NCI-H1694 (cell line): ENCODE results near the gene SMS.
"Not testable (repeated sequence)": the region's sequence is repeated elsewhere in the genome, so short reads cannot be mapped to it uniquely, and the experiment has no call there.

ENCODE experiments used
- DNase-seq: peaks from one replicate; lab custom pipeline; 2025; lab: John Stamatoyannopoulos, UW

Gene SMS

DNA sequence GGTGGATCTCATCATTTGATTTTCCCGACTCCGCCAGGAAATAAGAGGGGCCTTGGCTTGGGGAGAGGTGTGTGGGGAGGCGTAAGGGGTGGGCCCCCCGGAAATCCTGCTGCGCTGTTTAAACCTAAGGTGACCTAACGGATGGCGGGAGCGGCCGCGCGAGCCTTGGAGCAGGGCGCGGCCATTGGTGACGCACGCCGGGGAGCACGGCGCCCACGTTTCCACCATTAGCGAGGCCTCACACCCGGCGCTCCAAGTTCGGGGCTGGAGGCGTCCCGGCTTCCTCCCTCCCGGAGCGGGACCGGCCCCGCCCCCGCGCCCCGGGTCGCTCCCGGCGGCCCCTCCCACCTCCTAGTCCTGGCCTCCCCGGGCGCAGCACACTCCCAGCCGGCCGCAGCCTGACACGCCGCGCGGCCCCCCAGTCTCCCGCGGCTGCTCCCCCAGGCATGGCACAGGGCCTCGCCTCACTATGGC is at the start of gene SMS:
Gene SMS, plus strand, starts transcription at position 354 of the 474 bp plus-strand sequence. Its CDS starts 116 bp downstream, at position 470.
- no peak for DNase-seq

DNA sequence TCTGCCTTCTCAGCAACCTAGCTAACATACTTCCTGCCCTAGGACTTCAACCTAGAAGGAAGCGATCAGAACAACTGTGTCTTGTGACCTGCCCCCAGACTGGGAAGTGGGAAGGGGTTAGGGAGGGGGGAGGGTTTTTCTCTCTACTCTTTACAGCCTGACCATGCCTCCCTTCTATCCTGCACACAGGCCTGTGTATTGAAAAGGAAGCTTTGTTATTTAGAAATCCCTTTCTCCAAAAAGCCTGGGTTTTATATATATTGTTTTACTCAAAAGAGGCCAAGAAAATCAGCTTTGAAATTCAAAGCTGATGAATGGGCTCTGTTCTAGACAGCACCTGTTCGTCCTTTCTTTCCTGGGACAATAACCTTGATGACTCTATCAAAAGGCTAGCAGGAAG is 35.2 kb upstream of the SMS start:
- DNase-seq, result no peak

DNA sequence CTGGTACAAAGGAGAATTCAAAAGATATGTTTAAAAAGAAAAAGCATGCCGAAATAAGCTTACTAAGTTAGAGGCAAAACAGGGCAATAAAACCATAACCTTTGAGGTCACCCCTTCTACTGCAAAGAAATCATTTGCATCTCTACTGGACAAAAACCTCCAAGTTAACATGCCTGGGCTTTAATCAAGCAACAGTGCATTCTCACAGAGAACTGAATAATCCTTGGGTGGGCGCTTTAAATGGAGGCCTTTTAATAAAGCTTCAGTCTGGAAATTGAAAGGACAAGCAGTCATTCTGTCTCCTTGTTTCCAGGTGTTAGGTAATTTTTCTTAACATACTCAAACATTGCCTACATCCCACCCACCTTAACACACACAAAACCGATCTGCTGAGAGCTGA is 34.6 kb upstream of the SMS start:
- no peak for DNase-seq

DNA sequence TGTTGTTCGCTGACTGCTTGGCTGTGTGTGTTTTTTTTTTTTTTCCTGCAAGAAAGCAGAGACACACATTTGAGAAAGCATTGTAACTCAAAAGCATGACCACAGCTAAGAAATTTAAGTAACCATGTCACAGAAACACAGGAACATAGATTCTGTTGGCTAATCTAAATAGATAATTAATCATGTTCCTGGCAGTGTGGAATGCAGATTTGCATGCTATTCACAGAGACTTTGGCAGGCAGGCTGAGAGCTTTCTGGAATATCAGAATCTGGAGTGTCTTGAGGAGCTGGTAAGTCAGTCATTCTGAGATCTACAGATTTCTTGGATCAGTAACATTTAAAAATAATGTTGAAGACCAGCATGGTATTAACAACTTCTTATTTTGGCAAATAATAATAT is 33.2 kb upstream of the SMS start:
- no peak for DNase-seq

DNA sequence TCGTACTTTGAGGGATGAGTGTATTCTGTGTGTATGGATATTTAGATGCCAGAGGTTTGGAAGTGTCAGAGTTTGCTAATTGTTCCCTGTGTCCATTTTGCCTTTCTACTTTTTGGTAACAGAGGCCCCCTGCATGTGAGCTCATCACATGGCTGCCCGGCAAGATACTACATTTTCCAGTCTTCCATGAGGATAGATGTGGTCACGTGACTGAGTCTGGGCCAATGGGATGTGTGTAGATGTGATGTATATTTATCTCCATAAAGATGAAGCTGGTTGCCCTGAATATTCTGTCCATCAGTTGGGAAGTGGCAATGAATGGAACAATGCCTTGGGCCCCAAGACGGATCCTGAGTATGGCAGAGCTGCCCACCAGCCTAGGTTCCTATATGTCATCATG is 29.0 kb upstream of the SMS start:
- DNase-seq, result no peak

DNA sequence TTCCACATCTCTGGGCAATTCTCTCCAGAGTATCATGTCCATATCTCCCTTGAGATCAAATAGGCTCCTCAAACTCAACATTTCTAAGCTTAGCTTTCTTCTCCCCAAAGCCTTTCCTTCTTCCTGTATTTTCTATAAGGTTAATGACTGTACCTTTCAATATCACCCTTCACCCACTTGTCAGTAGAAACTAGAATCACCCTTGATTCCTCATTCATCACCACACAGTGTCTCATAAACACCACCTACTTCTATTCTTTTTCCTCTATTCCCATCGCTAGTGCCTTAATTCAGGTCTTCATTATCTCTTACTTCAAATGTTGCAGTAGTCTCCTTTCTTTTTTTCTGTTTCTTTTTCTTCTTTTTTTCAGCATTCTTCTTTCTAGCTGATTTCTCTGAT is 28.3 kb upstream of the SMS start:
- no peak for DNase-seq

DNA sequence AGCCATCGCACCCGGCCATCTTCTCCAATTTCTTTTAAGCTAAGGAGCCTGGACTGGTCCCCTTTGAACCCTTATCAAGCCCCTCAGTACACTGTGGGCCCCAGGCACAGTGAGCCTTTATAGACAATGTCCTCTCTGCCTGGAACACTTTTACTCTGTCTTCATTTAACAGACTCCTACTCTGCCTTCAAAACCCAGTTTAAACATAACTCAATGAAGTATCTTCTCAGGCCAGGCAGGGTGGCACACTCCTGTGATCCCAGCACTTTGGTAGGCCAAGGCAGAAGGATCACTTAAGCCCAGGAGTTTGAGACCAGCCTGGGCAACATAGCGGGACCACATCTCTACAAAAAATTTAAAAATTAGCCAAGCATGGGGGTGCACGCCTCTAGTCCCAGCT is 27.5 kb upstream of the SMS start:
- DNase-seq, result no peak

DNA sequence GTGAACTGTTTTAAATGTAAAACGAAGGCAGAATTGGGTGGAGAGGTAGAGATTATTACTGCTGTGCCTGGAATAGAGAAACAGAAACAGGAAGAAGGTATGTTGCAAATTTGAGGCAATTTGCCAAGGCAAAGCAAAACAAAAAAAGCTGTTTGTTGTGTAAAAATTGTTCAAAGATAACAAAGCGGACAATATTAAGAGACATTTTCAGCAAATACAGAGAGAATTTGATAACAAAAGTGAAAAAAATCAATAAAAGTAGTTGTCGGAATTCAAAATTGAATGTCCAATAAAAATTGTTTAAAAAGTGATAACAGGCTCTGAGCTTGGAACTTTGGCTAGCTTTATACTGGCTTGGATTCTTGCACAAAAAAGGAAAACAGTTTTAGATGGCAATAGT is 14.4 kb upstream of the SMS start:
- DNase-seq, result no peak

DNA sequence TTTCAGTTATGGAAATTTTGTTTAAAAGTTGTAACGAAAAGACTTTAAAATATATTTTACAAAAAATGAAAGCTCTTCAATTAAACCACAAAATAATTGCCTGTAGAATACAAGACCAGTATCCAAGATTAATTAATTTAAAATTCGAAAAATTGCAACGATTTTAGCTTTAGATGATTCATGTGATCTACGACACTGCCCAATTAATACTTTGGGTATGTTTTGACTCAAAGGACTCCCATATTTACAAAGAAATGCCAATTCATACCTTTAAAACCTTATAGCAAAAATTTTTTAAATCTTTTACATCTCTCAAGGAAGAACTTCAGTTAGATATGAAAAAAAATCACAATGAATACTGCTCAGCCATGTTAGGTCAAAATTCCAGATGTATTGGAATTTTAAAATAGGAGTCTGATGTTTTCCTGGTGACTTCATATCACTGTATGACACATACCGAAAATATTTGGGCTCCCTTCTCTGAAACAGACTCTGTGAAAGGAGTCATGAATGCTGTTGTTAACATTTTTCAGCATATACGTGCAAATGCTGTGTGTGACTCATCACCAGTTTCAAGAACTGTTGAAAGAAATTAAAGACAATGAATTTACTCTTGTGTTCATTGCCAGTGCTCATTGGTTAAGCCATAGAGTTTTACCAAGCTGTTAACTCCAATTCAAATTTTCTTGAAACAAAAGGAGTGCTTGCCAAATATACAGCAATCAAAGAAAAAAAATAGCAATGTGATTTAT is 13.8 kb upstream of the SMS start:
- DNase-seq, result no peak

DNA sequence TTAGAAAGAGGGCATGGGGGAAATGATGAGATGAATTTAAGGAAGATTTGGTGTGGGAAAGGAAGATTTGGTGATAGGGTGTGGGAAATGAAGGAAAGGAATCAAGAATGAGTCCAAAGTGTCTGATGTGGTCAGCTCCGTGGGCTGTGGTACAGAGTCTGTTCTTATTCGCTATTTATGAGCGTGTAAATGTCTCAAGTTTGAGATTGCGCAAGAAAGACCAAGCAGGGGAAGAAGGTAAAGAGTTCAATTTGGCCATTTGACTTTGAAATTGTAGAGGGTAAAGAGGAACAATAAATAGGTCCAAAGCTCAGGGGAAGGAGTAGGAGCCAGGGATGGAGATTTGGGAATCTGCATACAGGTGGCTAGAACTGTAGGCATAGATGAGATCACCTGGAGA is 11.3 kb upstream of the SMS start:
- no peak for DNase-seq

DNA sequence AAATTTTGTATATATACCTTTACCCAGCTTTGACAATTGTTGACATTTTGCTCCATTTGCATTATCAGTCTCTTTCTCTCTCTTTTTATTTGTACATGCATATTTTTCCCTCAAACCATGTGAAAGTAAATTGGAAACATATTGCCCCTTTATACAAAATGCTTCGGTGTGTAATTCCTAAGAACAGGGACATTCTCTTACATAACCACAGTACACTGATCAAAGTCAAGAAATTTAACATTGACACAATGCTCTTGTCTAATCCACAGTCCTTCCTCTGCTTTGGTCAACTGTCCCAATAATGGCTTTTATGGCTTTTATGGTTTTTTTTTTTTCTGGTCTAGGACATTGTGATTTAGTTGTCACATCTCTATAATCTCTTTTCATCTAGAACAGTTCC is 9.5 kb upstream of the SMS start:
- DNase-seq, result no peak

DNA sequence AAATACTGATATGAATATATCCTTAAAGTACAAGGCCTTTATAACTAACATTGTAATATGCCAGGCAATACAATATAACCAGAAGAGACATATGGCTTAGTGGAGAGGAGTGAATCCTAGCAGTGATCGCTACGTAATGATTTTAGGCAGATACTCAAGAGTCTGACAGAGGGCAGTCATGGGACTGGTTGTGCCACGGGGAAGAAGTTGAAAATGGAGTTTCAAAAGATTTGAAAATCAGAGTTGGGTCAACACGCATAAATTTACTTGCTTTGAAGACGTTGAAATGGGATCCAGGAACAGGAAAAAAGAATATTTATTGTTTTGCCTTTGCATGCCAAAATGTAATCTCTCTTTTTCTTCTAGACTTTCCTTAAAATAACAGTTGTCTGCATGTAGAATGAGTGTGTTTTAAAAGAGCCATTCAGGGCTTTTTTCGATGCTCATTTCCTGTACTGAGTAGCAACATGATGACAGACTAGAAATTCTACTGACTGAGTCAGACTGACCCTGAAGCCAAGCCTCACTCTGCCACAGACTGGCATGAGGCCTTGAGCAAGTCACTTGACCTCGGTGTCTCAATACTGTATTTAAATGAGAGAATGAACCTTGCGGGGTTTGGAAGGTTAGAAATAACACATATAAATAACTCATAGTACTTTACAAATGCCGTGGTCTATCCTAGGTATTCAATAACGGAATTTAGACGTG is 8.1 kb upstream of the SMS start:
- DNase-seq, result no peak

DNA sequence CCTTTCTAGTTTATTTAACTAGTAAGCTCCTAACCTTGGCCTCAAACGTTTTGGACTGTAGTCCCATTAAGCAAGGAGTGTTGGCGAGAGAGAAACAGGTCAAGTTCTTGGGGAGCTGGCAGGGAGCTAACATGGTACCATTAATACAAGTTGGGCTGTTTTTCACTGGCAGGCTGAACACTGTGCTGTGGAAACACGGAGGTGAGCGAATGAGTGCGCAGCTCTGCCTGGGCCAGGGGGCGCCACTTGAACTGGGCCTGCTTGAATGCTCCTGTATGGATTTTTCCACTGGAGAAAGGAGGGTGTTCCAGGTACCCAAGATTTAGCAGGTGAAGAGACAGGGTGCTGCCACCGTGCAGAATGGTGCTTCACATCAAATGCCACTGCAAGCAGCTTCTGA is 7.4 kb upstream of the SMS start:
- no peak for DNase-seq

DNA sequence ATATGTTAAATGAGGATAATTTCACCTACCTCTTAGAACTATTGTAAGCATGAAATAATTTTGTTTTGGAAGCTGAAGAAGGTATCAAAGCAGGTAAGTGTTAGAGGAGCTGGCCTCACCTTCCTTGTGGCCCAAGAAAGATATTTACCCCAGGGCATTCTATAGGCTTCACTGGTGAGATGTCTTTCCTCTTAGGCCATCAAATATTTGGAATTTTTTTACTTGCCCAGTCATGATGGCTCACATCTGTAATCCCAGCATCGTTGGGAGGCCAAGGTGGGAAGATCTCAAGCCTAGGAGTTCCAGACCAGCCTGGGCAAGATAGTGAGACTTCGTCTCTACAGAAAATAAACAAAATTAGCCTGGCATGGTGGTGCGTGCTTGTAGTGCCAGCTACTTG is 6.1 kb upstream of the SMS start:
- no peak for DNase-seq

DNA sequence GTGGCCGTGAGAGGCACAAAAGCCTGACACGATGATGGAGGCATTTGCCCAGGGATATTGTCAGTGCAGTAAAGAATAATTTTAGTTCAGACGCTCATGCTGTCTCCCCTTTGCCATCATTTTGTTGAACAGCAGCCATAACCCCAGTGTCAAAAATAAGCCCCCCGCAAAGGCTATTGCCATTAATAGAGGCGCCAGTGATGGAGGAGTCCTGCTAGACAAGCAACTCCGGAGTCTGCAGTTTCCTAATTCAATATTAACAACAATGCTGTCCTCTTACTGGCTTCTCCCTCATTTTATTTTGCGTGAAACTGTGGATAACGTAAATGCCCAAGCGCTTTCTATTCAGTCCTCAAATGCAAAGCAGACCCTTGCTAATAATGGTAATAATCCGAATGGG is 603 bp upstream of the SMS start:
- no peak for DNase-seq

DNA sequence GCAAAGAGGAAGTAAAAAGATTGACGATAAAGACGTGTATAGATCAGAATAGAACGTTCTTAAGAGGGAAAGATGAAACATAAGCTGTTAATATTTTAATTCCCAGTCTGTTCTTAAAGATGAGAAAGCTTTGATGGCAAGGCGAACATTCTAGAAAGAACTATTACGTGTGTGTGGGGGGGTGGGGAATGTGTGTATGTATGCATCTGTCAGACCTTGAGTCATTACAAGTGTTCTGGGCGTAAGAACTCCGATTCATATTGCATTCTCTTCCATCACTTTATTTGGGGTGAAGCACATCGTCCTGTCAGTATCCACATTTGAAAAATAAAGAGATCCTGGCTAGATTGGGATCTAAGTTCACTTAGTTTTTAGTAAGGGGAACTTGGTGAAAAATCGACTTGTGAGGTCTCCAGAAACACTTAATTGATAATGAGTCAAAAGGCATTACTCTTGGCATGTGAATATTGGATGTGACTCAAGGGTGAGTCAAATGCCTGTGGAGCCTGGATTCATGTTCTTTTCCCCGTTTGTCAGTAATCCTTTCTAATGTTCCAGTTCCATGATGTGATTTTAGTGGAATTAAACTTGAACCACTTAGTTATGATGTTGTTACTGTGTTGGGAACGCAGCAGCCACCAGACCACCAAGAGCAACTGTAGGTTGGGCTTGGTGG is 3.1 kb downstream of the SMS start:
- no peak for DNase-seq

DNA sequence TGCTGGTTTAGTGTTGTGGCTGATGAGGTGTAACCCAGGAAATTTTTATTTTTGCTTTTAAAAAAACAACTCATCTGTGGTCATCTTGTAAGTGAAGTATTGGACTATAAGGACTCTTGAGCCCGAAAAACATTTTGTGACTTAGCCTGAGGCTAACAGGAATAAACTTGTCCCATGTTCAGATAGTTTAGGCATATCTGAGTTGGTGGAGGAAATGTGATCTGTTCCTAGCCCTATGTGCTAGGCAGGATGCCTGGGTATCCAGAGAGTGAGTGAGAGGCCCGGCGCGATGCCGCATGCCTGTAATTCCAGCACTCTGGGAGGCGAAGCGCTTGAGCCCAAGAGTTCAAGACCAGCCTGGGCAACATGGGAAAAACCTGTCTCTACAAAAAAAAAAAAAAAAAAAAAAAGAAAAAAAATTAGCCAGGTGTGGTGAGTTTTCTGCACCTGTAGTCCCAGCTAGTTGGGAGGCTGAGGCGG is 3.7 kb downstream of the SMS start:
- DNase-seq, result no peak

DNA sequence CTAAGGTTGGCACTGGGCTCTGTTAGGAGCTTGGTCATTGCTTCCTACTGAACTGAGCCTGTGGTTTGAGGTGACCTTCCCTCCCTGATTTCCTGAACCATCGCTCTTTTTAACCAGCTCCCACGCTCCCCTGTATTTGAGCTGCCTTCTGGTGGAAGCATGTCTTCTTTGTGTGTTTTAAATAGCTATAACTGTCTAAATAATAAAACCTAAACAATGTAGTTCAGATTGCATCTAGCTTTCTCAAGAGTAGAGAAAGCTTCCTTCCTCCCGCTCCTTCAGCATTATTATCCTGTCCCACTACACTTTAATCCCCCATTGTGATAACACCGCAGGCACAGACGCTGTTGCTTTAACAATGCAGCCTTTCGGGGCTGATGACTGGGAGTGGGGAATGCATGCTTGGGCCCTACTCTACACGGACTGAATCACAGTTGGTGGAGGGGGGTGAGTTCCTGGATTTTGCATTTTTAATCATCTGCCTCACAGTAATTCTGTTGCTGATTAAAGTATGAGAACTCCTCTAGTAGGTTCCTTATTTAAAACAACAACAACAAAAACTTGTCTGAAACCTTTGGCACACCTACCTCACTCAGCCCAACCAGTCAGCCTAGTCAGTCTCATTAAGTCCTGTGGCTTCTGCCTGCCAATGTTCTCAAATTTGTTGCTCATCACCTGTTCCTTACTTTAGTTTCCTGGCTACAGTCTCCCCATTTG is 6.6 kb downstream of the SMS start:
- no peak for DNase-seq

DNA sequence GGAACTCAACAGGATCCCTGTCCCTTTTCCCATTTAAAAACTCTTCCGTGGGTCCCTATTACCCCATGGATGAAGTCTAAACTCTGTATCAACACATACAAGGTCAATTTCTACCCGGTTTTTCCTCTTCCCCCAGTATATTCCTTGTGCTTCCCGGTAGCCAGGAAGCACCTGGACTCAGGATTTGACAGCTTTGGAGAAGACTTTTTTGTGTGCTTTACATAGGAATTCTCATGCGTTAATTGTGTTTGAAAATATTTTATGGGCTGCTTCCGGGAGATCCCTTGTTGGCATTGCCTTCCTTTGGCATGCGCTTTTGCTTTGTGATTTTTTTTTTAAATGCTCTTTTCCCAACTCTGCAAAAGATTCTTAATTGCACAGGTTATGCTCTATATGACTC is 7.2 kb downstream of the SMS start:
- DNase-seq, result no peak

DNA sequence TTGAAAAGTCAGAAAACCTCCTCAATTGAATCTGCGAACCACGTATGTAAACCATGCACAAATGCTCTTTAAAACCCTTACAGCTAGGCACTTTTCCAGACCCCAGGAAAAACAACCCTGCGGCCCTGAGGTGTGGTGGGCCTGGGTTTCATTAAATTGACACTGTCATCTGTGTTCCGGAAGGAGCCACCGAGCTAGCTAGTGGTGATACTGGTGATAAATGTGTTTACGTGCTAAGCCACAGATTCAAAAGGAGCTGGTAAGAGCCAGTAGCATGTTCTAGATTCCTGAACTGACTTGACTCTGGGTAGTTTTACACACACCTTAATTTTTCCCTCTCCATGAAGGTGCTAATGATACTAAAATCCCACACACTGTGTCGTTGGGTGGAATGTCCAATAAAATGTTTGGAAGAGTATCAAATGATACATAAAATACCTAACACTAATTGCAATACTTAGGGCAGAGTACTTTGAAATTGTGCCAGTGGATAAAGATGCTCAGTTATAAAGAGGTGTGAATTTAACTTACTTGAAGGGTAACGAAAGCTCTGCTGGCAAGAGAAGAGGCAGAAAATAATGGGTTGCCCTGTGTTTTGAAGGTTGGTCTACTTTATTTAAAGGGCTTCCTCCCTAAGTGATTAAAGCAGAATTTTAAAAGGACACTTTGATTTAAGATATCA is 8.5 kb downstream of the SMS start:
- no peak for DNase-seq

DNA sequence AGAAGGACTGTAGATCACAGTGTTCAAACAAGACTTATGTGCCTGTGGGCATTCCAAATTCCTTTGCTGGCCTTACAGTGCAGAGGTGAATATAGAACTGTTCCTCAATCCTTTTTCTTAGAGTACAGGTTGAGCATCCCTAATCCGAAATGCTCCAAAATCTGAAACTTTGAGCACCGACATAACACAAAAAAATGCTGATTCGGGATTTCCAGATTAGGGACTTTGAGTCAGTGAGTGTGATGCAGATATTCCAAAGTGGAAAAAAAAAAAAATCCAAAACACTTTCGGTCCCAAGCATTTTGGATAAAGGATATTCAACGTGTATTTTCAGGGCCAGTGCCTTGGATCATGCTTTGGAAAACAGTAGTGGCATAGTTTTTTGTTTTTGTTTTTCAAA is 9.2 kb downstream of the SMS start:
- no peak for DNase-seq

DNA sequence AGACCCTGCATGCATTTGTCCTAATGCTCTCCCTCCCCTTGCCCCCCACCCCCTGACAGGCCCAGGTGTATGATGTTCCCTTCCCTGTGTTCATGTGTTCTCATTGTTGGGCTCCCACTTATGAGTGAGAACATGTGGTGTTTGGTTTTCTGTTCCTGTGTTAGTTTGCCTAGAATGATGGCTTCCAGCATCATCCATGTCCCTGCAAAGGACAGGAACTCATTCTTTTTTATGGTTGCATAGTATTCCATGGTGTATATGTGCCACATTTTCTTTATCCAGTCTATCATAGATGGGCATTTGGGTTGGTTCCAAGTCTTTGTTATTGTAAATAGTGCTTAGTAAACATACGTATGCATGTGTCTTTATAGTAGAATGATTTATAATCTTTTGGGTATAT is 10.0 kb downstream of the SMS start:
- not testable (repeated sequence) for DNase-seq
